Gastroesophageal sphincter (tissue), 4 donors: ENCODE measurements around the gene SMARCAL1. TPM values are rescaled to one million over a fixed set of nuclear protein-coding genes. Genes with fewer than 3 reads are reported as not detected.

ENCODE experiments used
- ATAC-seq: fragments of 150-250 bp; one replicate; pipeline ENCODE4 v1.9.1; 2016; ENCODE audit warnings: mild to moderate bottlenecking, moderate library complexity
- H3K27ac ChIP-seq, 4 donors: fragments of 200-600 bp; sonication (generic) in 3 of 4; 1 replicate in 3 of 4; 2 replicates in 1 of 4; pipeline ENCODE4 v1.5.1; 2016 to 2019
- H3K27me3 ChIP-seq: fragments of 200-600 bp; sonication (generic); one replicate; pipeline ENCODE4 v1.5.1; 2019
- H3K36me3 ChIP-seq, 2 donors: fragments of 200-600 bp; sonication (generic); one replicate each; pipeline ENCODE4 v1.5.1; 2019; ENCODE audit warnings: control low read depth in 1 of 2
- H3K4me1 ChIP-seq, 3 donors: fragments of 200-600 bp; sonication (generic); 1 replicate in 2 of 3; 2 replicates in 1 of 3; pipeline ENCODE4 v1.5.1; 2016 to 2019; ENCODE audit warnings: control low read depth in 2 of 3
- H3K4me3 ChIP-seq, 2 donors: fragments of 200-600 bp; sonication (generic); one replicate each; pipeline ENCODE4 v1.5.1; 2019; ENCODE audit warnings: mild to moderate bottlenecking in 1 of 2, moderate library complexity in 1 of 2
- H3K9me3 ChIP-seq, 3 donors: fragments of 200-600 bp; sonication (generic); one replicate each; pipeline ENCODE4 v1.5.1; 2017 to 2019; ENCODE audit warnings: control low read depth in 2 of 3
- CTCF ChIP-seq, 4 experiments: fragments of 200-600 bp in 2 of 4; fragments of 450-650 bp in 2 of 4; sonication (generic) in 1 of 4; IDR thresholded peaks; one replicate each; pipeline ENCODE4 v1.5.1; 2017 to 2019; ENCODE audit warnings: antibody characterized with exemption in 4 of 4, mild to moderate bottlenecking in 2 of 4, moderate library complexity in 2 of 4
- EP300 ChIP-seq: sonication (generic); formaldehyde crosslinking; IDR thresholded peaks from one replicate; pipeline ENCODE4 v1.6.1; 2017; ENCODE audit warnings: antibody characterized with exemption, mild to moderate bottlenecking
- POLR2A ChIP-seq, 2 donors: fragments of 450-650 bp; IDR thresholded peaks; one replicate each; pipeline ENCODE4 v1.6.1; 2017; ENCODE audit warnings: antibody characterized with exemption in 2 of 2, mild to moderate bottlenecking in 2 of 2, moderate library complexity in 1 of 2
- POLR2AphosphoS5 ChIP-seq: sonication (generic); formaldehyde crosslinking; IDR thresholded peaks from one replicate; pipeline ENCODE4 v1.6.1; 2017; ENCODE audit warnings: antibody characterized with exemption
- WGBS, 2 donors: methylation state at CpG; one replicate each; pipeline ENCODE4 v1.1.5; 2018; ENCODE audit warnings: low coverage in 1 of 2; 5-methylcytosine and 5-hydroxymethylcytosine counted together
- total RNA-seq, 4 donors: library from RNA; depleted of rRNA; stranded (reverse); fragments of >200 nt; gene quantifications; one replicate each; pipeline ENCODE4 v1.1.0, GENCODE V29; 2016

The SMARCAL1 gene
- total RNA-seq, 4 donors from 2014 or later, result 7.5 to 14.7 (median 10.7) TPM

GRCh38 chr2:216448829-216449228 lies 36.5 kb downstream of the SMARCAL1 start:
- no peak overlapping the region for H3K27ac ChIP-seq
- H3K9me3 ChIP-seq, result peaks cover 0 to 4% (median 0%) of the 10 kb centered on the region in 3 donors
- no peak for TF ChIP-seq CTCF (IDR thresholded peaks at IDR 0.05)
- no peak for TF ChIP-seq POLR2A (IDR thresholded peaks at IDR 0.05)
- TF ChIP-seq EP300, result no peak
- TF ChIP-seq POLR2AphosphoS5, result no peak
- peaks cover 5 to 100% of the 10 kb centered on the region in 2 donors for H3K36me3 ChIP-seq
- ATAC-seq, result no peak
- no peaks in the 10 kb centered on the region for H3K27me3 ChIP-seq
- H3K4me1 ChIP-seq, result no peaks in the 10 kb centered on the region
- no peak overlapping the region for H3K4me3 ChIP-seq

GRCh38 chr2:216450346-216450745 lies 38.1 kb downstream of the SMARCAL1 start:
- ATAC-seq, result no peak

GRCh38 chr2:216450784-216451183 lies 38.5 kb downstream of the SMARCAL1 start:
- TF ChIP-seq EP300 (no peak), CTCF (IDR thresholded peaks at IDR 0.05) (no peak), POLR2A (IDR thresholded peaks at IDR 0.05) (no peak), POLR2AphosphoS5 (no peak)
- Histone ChIP-seq H3K4me3 (no peak overlapping the region), H3K27ac (no peak overlapping the region), H3K36me3 (peaks cover 7 to 100% of the 10 kb centered on the region in 2 donors), H3K9me3 (peaks cover 0 to 4% (median 0%) of the 10 kb centered on the region in 3 donors), H3K4me1 (no peaks in the 10 kb centered on the region), H3K27me3 (no peaks in the 10 kb centered on the region)
- 87% methylated on average over 4 of the region's 7 CpGs; no CpG with 5 or more reads in 1 of the 2 donors for WGBS, 2 donors
- ATAC-seq, result no peak

More at GRCh38 chr2:216450346-216450745, 38.1 kb downstream of the SMARCAL1 start:
- Histone ChIP-seq H3K4me1 (no peaks in the 10 kb centered on the region), H3K27ac (no peak overlapping the region), H3K9me3 (peaks cover 0 to 4% (median 0%) of the 10 kb centered on the region in 3 donors), H3K27me3 (no peaks in the 10 kb centered on the region), H3K4me3 (no peak overlapping the region), H3K36me3 (peaks cover 7 to 100% of the 10 kb centered on the region in 2 donors)
- no peak for TF ChIP-seq EP300
- TF ChIP-seq POLR2AphosphoS5, result no peak
- no peak for TF ChIP-seq POLR2A (IDR thresholded peaks at IDR 0.05)
- no peak for TF ChIP-seq CTCF (IDR thresholded peaks at IDR 0.05)

- H3K4me1 ChIP-seq, result no peaks in the 10 kb centered on the region
- H3K4me3 ChIP-seq, result no peak overlapping the region
- no peaks in the 10 kb centered on the region for H3K27me3 ChIP-seq
- TF ChIP-seq EP300 (no peak), POLR2A (IDR thresholded peaks at IDR 0.05) (no peak), CTCF (IDR thresholded peaks at IDR 0.05) (no peak), POLR2AphosphoS5 (no peak)
- 96 to 100% methylated on average over 4 of the region's 4 CpGs for WGBS, 2 donors
- no peak overlapping the region for H3K27ac ChIP-seq
- H3K9me3 ChIP-seq, result no peaks in the 10 kb centered on the region
- no peak for ATAC-seq
- H3K36me3 ChIP-seq, result peaks cover 4 to 68% of the 10 kb centered on the region in 2 donors
Observed at GRCh38 chr2:216453955-216454614, 41.8 kb downstream of the SMARCAL1 start.

- TF ChIP-seq POLR2A (IDR thresholded peaks at IDR 0.05) (no peak), POLR2AphosphoS5 (no peak), EP300 (no peak), CTCF (IDR thresholded peaks at IDR 0.05) (no peak)
- Histone ChIP-seq H3K9me3 (no peaks in the 10 kb centered on the region), H3K36me3 (peaks cover 0 to 58% of the 10 kb centered on the region in 2 donors), H3K4me1 (no peaks in the 10 kb centered on the region), H3K27ac (no peak overlapping the region), H3K4me3 (no peak overlapping the region), H3K27me3 (no peaks in the 10 kb centered on the region)
- 100% methylated on average over 1 to 2 of the region's 2 CpGs for WGBS, 2 donors
- no peak for ATAC-seq
Observed at GRCh38 chr2:216463148-216463547, 50.9 kb downstream of the SMARCAL1 start.
